Midbrain (tissue), 1 donor: ENCODE data around the gene LRRC7.

ENCODE experiments used
- DNase-seq: peaks from one replicate; lab custom pipeline; 2025; lab: John Stamatoyannopoulos, UW

LRRC7 gene

GRCh38 chr1:69567652-69568420 lies at the start of gene LRRC7:
LRRC7 (plus strand) TSS chr1:69567922; CDS start chr1:69568640, 718 bp downstream.
- peak; percentile 41 for DNase-seq

DNA sequence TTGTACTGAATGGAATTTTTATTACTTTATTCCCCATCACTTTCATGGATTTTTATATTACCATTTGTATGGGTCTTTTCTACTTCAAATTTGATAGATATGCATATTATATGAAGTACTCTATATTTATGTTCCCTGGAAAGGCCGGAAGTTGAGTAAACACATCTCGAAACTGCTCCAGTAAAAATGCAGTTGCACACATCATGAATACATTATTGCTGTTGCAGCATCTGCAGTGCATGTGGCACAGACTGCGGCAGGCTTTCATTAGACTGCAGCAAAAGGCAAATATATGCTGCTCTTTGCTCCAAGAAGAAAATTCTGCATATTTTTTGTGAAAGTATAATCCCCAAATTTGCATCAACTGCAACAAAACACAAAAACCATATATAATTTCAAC lies 48.7 kb upstream of the LRRC7 start:
- no peak for DNase-seq

- no peak for DNase-seq
Measured at GRCh38 chr1:69520326-69520725, 47.4 kb upstream of the LRRC7 start.

DNA sequence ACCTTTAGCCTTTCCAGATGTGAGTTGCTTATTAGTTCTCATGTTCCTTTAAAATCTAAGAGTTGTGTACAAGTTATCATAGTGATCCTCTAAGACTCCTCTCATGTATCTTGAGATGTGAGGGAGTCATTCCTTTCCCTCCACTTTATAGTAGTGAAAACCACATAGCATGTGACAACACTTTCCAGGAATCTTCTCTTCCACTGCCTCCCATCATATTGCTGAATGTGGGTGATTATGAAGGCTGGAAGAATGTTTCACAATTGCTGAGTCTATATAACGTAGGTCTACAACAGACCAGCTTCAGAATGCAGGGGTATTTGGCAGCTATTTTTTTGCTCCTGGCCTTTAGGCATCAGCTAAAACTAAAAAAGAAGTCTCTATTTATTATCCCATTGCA lies 44.7 kb upstream of the LRRC7 start:
- no peak for DNase-seq

DNA sequence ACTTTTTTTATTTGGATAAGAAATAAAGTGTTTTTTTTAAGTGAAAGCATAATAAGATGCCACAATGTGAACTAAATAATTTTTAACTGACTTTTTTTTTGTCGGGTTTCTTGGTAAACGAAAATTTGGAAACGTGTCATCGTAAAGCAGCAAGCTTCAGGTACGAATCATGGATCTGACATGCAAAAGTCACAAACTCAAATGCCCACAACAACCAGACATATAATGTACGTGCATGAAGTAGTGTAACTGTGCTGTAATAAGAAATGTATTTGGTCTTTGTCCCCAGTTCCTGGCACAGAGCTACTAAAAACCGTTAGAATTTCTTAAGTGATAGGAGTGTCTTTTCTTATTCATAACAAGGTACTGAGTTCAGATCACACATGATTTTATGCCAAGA lies 44.3 kb upstream of the LRRC7 start:
- no peak for DNase-seq

GRCh38 chr1:69524015-69524414 lies 43.7 kb upstream of the LRRC7 start:
- DNase-seq: no peak

DNA sequence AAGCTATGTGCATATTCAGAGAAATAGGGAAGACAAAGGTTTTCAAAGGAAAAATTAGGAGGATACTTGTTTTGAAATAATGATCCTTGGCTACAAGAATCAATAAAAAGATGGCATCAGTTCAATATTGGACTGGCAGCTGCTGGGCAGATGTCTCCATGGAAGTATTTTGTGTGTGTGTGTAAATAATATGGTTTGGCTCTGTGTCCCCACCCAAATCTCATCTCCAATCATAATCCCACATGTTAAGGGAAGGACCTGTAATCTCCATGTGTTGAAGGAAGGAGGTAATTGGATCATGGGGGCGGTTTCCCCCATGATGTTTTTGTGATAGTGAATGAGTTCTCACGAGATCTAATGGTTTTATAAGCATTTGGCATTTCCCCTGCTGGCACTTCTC lies 40.4 kb upstream of the LRRC7 start:
- DNase-seq: no peak

- DNase-seq: no peak
Measured at GRCh38 chr1:69528376-69528775, 39.3 kb upstream of the LRRC7 start.

DNA sequence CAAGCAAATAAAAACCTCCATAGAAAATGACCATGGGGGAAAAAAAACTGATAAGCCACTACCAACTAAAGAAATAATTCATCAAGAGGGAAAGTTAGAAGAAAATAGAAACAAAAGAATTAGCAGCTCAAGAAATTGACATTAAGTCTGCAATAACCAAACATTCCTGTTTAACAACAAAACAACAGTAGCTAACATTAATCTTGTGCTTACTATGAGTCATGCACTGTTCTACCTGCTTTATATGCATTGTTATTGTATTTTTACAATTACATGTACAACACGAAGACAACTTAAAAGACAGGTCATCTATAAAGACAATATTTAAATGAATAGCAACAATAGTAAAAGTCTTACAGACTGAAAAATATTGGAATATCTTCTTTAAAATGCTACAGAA lies 34.4 kb upstream of the LRRC7 start:
- no peak for DNase-seq

DNA sequence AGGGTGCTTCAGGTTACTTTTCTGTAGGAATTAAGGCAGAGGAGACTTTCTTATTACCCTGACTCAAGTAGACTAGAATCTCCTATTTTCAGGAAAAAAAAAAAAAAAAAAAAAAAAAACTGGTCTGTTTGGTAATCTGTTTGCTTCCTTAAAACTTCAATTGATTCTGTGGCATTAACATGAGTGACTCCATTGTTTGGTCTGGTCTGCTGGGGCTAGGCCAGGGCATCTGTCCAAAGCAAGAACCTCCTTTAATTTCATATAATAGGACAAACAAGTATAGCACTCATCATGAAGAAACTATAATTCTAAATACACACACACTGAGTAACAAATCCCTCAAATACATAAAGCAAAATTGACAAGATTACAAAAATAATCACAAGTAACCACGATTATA lies 32.9 kb upstream of the LRRC7 start:
- DNase-seq: no peak

- no peak for DNase-seq
Measured at GRCh38 chr1:69535490-69535889, 32.2 kb upstream of the LRRC7 start.

- no peak for DNase-seq
Measured at GRCh38 chr1:69540052-69540451, 27.7 kb upstream of the LRRC7 start.

GRCh38 chr1:69551476-69552324 lies 16.0 kb upstream of the LRRC7 start:
- DNase-seq: no peak

- DNase-seq: no peak
Measured at GRCh38 chr1:69553726-69554125, 14.0 kb upstream of the LRRC7 start.

GRCh38 chr1:69568421-69569174 lies 876 bp downstream of the LRRC7 start:
- no peak for DNase-seq

DNA sequence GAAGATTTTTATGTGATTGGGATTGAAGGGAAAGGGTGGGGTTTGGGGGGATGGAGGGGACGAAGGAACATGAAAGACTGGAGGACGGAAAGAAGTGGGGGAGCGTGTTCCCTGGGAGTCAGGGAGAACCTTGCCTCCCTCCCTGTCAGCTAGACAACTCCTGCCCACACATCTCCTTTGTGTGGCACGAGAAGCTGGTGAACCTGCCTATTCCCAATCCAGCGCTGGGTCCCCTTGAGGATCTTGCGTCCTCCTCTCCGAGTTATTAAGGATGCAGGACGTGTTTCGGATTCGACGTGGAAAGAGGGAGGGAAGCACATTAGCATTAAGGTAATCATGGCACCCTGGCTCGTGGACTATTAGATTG lies 1.4 kb downstream of the LRRC7 start:
- peak; percentile 20 for DNase-seq

DNA sequence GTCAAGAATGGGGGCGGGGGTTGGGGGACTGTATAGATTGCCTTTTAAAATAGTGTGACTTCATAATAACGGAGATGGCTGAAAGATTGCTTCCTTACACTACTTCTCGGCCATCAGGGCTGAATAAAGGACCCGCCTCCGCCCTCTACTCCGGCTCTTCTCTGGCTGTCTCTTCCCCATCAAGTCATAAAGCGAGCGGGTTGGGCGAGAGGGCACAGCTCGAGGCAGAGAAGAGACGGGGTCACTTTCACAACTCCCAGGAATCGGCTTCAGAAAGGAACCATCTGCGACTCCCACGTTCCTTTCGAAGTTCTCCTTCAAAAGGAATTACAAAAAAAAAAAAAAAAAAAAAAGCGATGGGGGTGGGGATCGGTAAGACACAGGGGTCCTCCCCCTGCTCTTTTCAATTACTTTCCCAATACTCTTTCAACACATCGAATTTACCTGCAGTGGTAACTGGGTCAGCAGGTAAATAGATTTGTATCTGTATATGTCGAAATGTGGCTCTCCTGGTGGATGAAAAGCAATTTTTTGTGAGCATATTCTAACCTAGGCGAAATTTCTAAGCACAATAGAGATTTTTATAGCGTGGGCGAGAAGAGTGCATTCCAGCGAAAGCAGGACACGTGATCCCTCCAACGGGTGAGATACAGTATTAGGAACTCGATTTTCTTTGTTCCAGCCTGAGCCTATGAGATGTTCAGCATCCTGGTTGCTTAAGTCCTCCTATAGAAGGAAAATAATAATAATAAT lies 2.0 kb downstream of the LRRC7 start:
- DNase-seq: no peak

GRCh38 chr1:69570356-69570755 lies 2.6 kb downstream of the LRRC7 start:
- DNase-seq: no peak

DNA sequence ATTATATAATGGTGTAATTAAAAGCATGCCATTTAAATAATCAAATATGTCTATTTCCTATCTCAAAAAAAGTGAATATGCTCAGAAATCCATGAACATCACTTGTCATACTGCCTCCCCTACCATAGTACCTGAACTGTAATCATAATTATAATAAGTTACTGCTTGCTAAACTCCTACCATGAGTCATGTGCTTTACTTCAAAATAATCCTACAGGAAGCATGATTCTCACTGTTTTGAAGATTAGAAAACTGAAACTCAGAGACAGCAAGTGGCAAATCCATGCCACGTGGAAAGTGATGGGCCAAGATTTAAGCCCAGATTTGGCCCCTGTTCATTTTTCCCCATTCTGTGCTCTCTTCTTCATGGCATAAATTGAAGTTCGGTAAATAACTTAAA lies 5.2 kb downstream of the LRRC7 start:
- DNase-seq: no peak

GRCh38 chr1:69573911-69574310 lies 6.2 kb downstream of the LRRC7 start:
- no peak for DNase-seq

DNA sequence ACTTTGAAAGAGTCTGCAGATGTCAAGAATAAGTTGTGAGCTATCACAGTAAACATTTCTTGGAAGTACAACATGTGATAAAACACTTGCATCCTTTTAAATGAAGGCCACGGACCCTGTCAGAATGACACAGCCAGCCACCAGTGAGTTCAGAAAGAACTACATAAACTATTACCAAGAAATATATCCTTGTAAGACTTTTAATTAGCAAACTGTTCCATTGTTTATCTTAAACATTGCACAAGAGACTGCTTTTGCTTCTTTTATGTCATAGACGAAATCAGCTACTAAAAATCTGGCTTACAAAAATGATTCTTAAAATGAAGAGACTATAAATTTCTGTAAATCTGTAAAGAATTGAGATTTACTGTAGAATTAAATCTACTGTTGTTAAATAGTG lies 17.9 kb downstream of the LRRC7 start:
- no peak for DNase-seq

DNA sequence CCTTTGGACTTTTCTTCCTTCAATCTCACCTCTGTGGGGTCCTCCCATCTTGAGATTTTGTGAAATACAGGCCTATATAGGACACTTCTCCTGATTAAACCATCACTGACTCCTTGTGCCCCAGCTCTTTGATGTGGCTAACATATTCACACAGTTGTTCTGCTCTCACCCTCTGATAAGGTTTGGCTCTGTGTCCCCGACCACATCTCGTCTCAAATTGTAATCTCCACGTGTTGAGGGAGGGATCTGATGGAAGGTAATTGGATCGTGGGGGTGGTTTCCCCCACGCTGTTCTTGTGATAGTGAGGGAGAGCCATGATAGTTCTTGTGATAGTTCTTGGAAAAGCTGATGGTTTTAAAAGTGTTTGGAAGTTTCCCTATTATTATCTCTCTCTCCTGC lies 19.7 kb downstream of the LRRC7 start:
- DNase-seq: no peak
